ENCODE data around the gene NHLRC1.

DNA sequence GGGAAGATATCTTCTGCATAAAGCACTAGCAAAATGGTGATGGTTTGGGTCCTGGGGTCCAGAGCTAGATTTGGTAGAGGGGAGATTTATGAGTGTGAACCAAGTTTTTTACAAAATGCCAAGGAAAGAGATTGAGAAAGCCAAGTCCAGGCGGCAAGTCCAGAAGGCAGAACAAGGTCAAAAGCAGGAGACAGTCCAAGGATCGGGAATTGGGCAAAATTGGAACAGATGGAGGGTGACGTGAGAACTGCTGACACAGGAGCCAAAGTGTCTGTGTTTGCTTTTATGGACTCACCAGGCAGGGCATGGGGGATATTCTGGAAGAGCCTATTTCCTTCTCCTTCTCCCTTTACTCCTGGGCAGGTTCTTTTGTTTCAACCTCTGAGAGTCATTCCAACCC lies 4.1 kb downstream of the NHLRC1 start:
- TF ChIP-seq YY1 (IDR thresholded peaks at IDR 0.05; ENCODE audit: insufficient read depth, insufficient read length) = no peak
- no peak for TF ChIP-seq SUZ12 (IDR thresholded peaks at IDR 0.05; ENCODE audit: extremely low read depth, insufficient read depth, insufficient read length)
- TF ChIP-seq ZNF274 (IDR thresholded peaks at IDR 0.05; ENCODE audit: low read depth, low read length) = no peak
